Mesenchymal stem cell (in vitro differentiated cells and primary cell): ENCODE measurements around the gene LURAP1L.

Experiments
- DNase-seq: peaks from one replicate; pipeline ENCODE4 v3.0.0-alpha.2; 2013
- H2AFZ ChIP-seq: one replicate; pipeline ENCODE4 v1.6.1; 2013; ENCODE audit warnings: low read depth, mild to moderate bottlenecking, control low read depth, inconsistent platforms, low read length, moderate library complexity
- H2AK5ac ChIP-seq: 2 replicates; pipeline ENCODE4 v1.6.1; 2013; ENCODE audit warnings: low read length, moderate library complexity, mild to moderate bottlenecking, inconsistent platforms; ENCODE audit not compliant: severe bottlenecking
- H2BK120ac ChIP-seq: one replicate; pipeline ENCODE4 v1.6.1; 2013; ENCODE audit warnings: low read depth, mild to moderate bottlenecking, inconsistent platforms, low read length, moderate library complexity
- H2BK12ac ChIP-seq, 2 experiments: one replicate each; pipeline ENCODE4 v1.6.1; 2013; ENCODE audit warnings: inconsistent platforms in 2 of 2, low read length in 2 of 2, mild to moderate bottlenecking in 2 of 2, moderate library complexity in 2 of 2, control low read depth in 1 of 2
- H2BK15ac ChIP-seq: one replicate; pipeline ENCODE4 v1.6.1; 2013; ENCODE audit warnings: mild to moderate bottlenecking, low read depth, inconsistent platforms; ENCODE audit not compliant: poor library complexity, severe bottlenecking
- H2BK5ac ChIP-seq: 2 replicates; pipeline ENCODE4 v1.6.1; 2013; ENCODE audit warnings: low read depth, mild to moderate bottlenecking, low read length, control low read depth, inconsistent platforms; ENCODE audit not compliant: poor library complexity, severe bottlenecking
- H3K14ac ChIP-seq, 2 experiments: one replicate each; pipeline ENCODE4 v1.6.1; 2013; ENCODE audit warnings: inconsistent platforms in 2 of 2, low read length in 2 of 2, control low read depth in 1 of 2, mild to moderate bottlenecking in 1 of 2, moderate library complexity in 1 of 2
- H3K18ac ChIP-seq, 2 experiments: one replicate each; pipeline ENCODE4 v1.6.1; 2013; ENCODE audit warnings: inconsistent platforms in 2 of 2, low read length in 2 of 2, control low read depth in 1 of 2, low read depth in 1 of 2, mild to moderate bottlenecking in 1 of 2
- H3K23ac ChIP-seq, 2 experiments: one replicate each; pipeline ENCODE4 v1.6.1; 2013; ENCODE audit warnings: inconsistent platforms in 2 of 2, low read length in 2 of 2, mild to moderate bottlenecking in 2 of 2, moderate library complexity in 2 of 2, control low read depth in 1 of 2
- H3K27ac ChIP-seq: 2 replicates; pipeline ENCODE4 v1.5.1; 2013; ENCODE audit warnings: mild to moderate bottlenecking, moderate library complexity, low read length, control low read depth, inconsistent platforms; ENCODE audit not compliant: poor library complexity, severe bottlenecking
- H3K27me3 ChIP-seq, 2 experiments: 2 replicates each; pipeline versions ENCODE4 v1.6.1 to v1.7.0; 2013; ENCODE audit warnings: low read length in 2 of 2, mild to moderate bottlenecking in 2 of 2, moderate library complexity in 2 of 2, control low read depth in 1 of 2, inconsistent platforms in 1 of 2; ENCODE audit not compliant: control insufficient read depth in 1 of 2, insufficient read depth in 1 of 2
- H3K36me3 ChIP-seq, 2 experiments: 2 replicates each; pipeline versions ENCODE4 v1.6.1 to v1.7.0; 2013; ENCODE audit warnings: low read length in 2 of 2, control low read depth in 1 of 2, inconsistent platforms in 1 of 2, low read depth in 1 of 2, mild to moderate bottlenecking in 1 of 2; ENCODE audit not compliant: insufficient read depth in 2 of 2, control insufficient read depth in 1 of 2
- H3K4ac ChIP-seq, 2 experiments: one replicate each; pipeline ENCODE4 v1.6.1; 2013; ENCODE audit warnings: inconsistent platforms in 2 of 2, low read length in 2 of 2, mild to moderate bottlenecking in 2 of 2, moderate library complexity in 2 of 2, control low read depth in 1 of 2, low read depth in 1 of 2
- H3K4me1 ChIP-seq: 2 replicates; pipeline ENCODE4 v1.6.1; 2013; ENCODE audit warnings: low read depth, low read length, control low read depth; ENCODE audit not compliant: control insufficient read depth, insufficient read depth
- H3K4me2 ChIP-seq: 2 replicates; pipeline ENCODE4 v1.6.1; 2013; ENCODE audit warnings: low read length, mild to moderate bottlenecking, inconsistent platforms; ENCODE audit not compliant: poor library complexity, severe bottlenecking
- H3K4me3 ChIP-seq, 2 experiments: 2 replicates each; pipeline versions ENCODE4 v1.5.1 to v1.7.0; 2013; ENCODE audit warnings: low read length in 2 of 2, mild to moderate bottlenecking in 2 of 2, control low read depth in 1 of 2, low read depth in 1 of 2; ENCODE audit not compliant: insufficient read depth in 1 of 2
- H3K79me1 ChIP-seq: replicated peaks from 2 replicates; pipeline ENCODE4 v1.6.1; 2013; ENCODE audit warnings: mild to moderate bottlenecking, control low read depth, low read length, inconsistent platforms; ENCODE audit not compliant: poor library complexity, severe bottlenecking
- H3K9ac ChIP-seq: 2 replicates; pipeline ENCODE4 v1.7.0; 2013; ENCODE audit warnings: mild to moderate bottlenecking, low read length, moderate library complexity
- H3K9me3 ChIP-seq: 2 replicates; pipeline ENCODE4 v1.7.0; 2013; ENCODE audit warnings: mild to moderate bottlenecking, low read length; ENCODE audit not compliant: control insufficient read depth
- H4K8ac ChIP-seq: one replicate; pipeline ENCODE4 v1.6.1; 2013; ENCODE audit warnings: inconsistent platforms, mild to moderate bottlenecking, low read length, moderate library complexity
- H4K91ac ChIP-seq: one replicate; pipeline ENCODE4 v1.6.1; 2013; ENCODE audit warnings: mild to moderate bottlenecking, low read length, inconsistent platforms
- WGBS: methylation state at CpG from one replicate; pipeline ENCODE4 v1.1.7; 2013; ENCODE audit warnings: mixed read lengths; 5-methylcytosine and 5-hydroxymethylcytosine counted together

The LURAP1L gene

GRCh38 chr9:12775679-12776512 is 1.1 kb downstream of the LURAP1L start:
- H3K9me3 ChIP-seq: no peaks in the 10 kb centered on the region
- under 1% methylated on average over 39 of the region's 50 CpGs for WGBS
- peak overlapping the region; percentile 70 for H2BK15ac ChIP-seq
- peak overlapping the region; percentile 85 for H3K27ac ChIP-seq
- H2BK5ac ChIP-seq: no peak overlapping the region
- H2AFZ ChIP-seq: peak overlapping the region; percentile 84
- peak overlapping the region; percentile 80 for H2BK120ac ChIP-seq
- H3K36me3 ChIP-seq: peaks cover 0 to 18% of the 10 kb centered on the region in 2 experiments
- H4K91ac ChIP-seq: peak overlapping the region; percentile 95
- H3K14ac ChIP-seq: peak overlapping the region in 1 of 2 experiments; percentile 99
- H3K79me1 ChIP-seq: peaks cover 5% of the 10 kb centered on the region
- H3K4ac ChIP-seq: peak overlapping the region; percentile 64 to 100
- peak overlapping the region; percentile 95 to 99 for H3K18ac ChIP-seq
- H3K9ac ChIP-seq: peak overlapping the region; percentile 92
- peak overlapping the region in 1 of 2 experiments; percentile 70 for H3K23ac ChIP-seq
- H3K4me1 ChIP-seq: peaks cover 3% of the 10 kb centered on the region
- H2AK5ac ChIP-seq: no peak overlapping the region
- peak overlapping the region; percentile 80 to 90 for H3K4me3 ChIP-seq
- peak overlapping the region; percentile 96 for H4K8ac ChIP-seq
- H2BK12ac ChIP-seq: peak overlapping the region; percentile 84
- no peaks in the 10 kb centered on the region for H3K27me3 ChIP-seq
- H3K4me2 ChIP-seq: peak overlapping the region; percentile 93
- peak; percentile 93 for DNase-seq

- Histone ChIP-seq H3K79me1 (peaks cover 5% of the 10 kb centered on the region), H3K18ac (peak overlapping the region; percentile 22 to 72), H2BK12ac (no peak overlapping the region), H2BK15ac (no peak overlapping the region), H2AK5ac (no peak overlapping the region), H3K36me3 (peaks cover 0 to 21% of the 10 kb centered on the region in 2 experiments), H2BK120ac (no peak overlapping the region), H3K4me2 (peak overlapping the region; percentile 80), H4K91ac (peak overlapping the region; percentile 66), H3K4me3 (peak overlapping the region; percentile 80 to 90), H2AFZ (peak overlapping the region; percentile 84), H3K4ac (peak overlapping the region; percentile 30 to 81), H4K8ac (peak overlapping the region; percentile 73), H2BK5ac (no peak overlapping the region), H3K4me1 (peaks cover 3% of the 10 kb centered on the region), H3K9ac (peak overlapping the region; percentile 92), H3K9me3 (no peaks in the 10 kb centered on the region), H3K27ac (peak overlapping the region; percentile 85), H3K27me3 (no peaks in the 10 kb centered on the region), H3K14ac (no peak overlapping the region), H3K23ac (no peak overlapping the region)
- DNase-seq: peak; percentile 78
- WGBS: 0% methylated on average over 4 of the region's 8 CpGs
These were observed 1.8 kb downstream of the LURAP1L start for GRCh38 chr9:12776513-12777055.

GRCh38 chr9:12777121-12778022 is 2.6 kb downstream of the LURAP1L start:
- no peaks in the 10 kb centered on the region for H3K27me3 ChIP-seq
- H3K36me3 ChIP-seq: peaks cover 0 to 27% of the 10 kb centered on the region in 2 experiments
- 83% methylated on average over 3 of the region's 7 CpGs for WGBS
- peak overlapping the region; percentile 92 for H3K9ac ChIP-seq
- peak; percentile 52 for DNase-seq
- H3K9me3 ChIP-seq: peaks cover 4% of the 10 kb centered on the region
- no peak overlapping the region for H3K23ac ChIP-seq
- no peak overlapping the region for H3K27ac ChIP-seq
- H3K4me1 ChIP-seq: peaks cover 1% of the 10 kb centered on the region
- no peak overlapping the region for H2BK12ac ChIP-seq
- H3K4me3 ChIP-seq: peak overlapping the region in 1 of 2 experiments; percentile 80
- no peak overlapping the region for H3K4me2 ChIP-seq
- H2BK15ac ChIP-seq: no peak overlapping the region
- H4K91ac ChIP-seq: no peak overlapping the region
- no peak overlapping the region for H2AK5ac ChIP-seq
- no peak overlapping the region for H3K18ac ChIP-seq
- no peak overlapping the region for H2AFZ ChIP-seq
- no peak overlapping the region for H3K14ac ChIP-seq
- no peak overlapping the region for H2BK5ac ChIP-seq
- peaks cover 5% of the 10 kb centered on the region for H3K79me1 ChIP-seq
- no peak overlapping the region for H4K8ac ChIP-seq
- no peak overlapping the region for H2BK120ac ChIP-seq
- H3K4ac ChIP-seq: no peak overlapping the region
